ENCODE results near the gene IL32. TPM values are rescaled to one million over a fixed set of nuclear protein-coding genes. Genes with fewer than 3 reads are reported as not detected.
A peak's percentile ranks its signal among the peaks of the same experiment; 100 is the strongest.

Gene IL32
- total RNA-seq, 1 experiment from 2014 or later = 89.0 TPM

DNA sequence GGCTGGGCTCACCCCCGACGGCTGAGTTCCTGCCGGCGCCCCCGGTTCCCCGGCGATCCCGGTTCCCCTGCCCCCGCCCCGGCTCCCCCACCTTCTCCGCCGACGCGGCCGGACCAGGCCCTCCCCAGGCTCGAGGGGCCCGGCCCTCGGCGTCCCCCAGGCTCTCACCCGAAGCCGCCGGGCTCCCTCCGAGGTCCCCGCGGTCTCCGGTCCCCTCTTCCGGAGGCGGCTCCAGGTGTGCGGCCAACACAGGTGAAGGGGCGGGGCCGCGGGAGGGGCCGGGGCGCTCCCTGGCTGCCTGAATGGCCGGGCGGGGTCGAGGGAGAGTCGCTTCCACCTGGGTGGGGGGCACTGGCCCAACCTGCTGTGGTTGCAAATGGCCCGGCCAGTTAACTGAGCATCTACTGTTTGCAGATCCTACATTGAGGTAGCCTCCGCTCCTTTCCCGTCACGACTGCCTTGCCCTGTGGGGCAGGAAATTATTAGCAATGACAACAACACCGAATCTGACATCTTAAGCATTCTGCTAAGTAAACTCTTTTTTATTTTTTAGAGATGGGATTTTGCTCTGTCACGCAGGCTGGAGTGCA lies 28.6 kb upstream of the IL32 start, which contains the start of gene BICDL2:
TSS of gene BICDL2 (minus strand) at position 219 of the 590 bp plus-strand sequence. CDS start 1,448 bp downstream, outside the sequence.
- peak; percentile 86 for DNase-seq
- Mint-ChIP-seq H3K9me3 (ENCODE audit: low read depth, unreplicated experiment) (no peaks in the 10 kb centered on the region), H3K4me1 (ENCODE audit: low read depth, unreplicated experiment) (peaks cover 9% of the 10 kb centered on the region), H3K36me3 (ENCODE audit: insufficient read depth, unreplicated experiment) (peaks cover 40% of the 10 kb centered on the region), H3K4me3 (ENCODE audit: low read depth, unreplicated experiment) (peak within 1 kb of the TSS; percentile 74), H3K27ac (ENCODE audit: unreplicated experiment) (peak within 1 kb of the TSS; percentile 38), H3K27me3 (ENCODE audit: unreplicated experiment) (no peaks in the 10 kb centered on the region)
- intact Hi-C loops (cut with micrococcal nuclease; ENCODE audit: unreplicated experiment) = no loop called here
- TF ChIP-seq, protein P1, sequence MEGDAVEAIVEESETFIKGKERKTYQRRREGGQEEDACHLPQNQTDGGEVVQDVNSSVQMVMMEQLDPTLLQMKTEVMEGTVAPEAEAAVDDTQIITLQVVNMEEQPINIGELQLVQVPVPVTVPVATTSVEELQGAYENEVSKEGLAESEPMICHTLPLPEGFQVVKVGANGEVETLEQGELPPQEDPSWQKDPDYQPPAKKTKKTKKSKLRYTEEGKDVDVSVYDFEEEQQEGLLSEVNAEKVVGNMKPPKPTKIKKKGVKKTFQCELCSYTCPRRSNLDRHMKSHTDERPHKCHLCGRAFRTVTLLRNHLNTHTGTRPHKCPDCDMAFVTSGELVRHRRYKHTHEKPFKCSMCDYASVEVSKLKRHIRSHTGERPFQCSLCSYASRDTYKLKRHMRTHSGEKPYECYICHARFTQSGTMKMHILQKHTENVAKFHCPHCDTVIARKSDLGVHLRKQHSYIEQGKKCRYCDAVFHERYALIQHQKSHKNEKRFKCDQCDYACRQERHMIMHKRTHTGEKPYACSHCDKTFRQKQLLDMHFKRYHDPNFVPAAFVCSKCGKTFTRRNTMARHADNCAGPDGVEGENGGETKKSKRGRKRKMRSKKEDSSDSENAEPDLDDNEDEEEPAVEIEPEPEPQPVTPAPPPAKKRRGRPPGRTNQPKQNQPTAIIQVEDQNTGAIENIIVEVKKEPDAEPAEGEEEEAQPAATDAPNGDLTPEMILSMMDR (IDR thresholded peaks at IDR 0.05; ENCODE audit: unreplicated experiment) = no peak
- no TSS peak for BruUV-seq (replicated peaks)
- CTCF ChIA-PET = no interaction called here

DNA sequence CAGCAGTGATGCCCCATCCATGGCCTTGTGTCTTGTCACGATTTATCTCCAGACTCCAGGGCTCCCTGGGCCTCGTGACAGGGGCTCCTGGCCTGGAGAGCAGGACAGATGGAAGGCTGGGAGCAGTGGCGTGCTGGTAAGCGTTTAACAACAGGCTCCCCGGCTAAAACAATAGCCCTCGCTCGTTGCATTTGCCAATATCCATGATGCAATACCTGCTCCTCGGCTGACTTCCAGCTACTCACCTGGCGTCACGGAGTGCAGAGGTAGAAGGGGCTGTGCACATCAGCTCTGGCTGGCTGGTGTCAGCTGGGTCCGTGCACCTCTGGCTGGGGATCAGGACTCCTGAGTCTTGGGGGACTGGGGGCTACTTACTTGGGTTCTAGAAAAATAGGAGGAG lies 27.2 kb upstream of the IL32 start:
- H3K4me3 Mint-ChIP-seq (ENCODE audit: low read depth, unreplicated experiment) = peak overlapping the region; percentile 74
- intact Hi-C loops (cut with micrococcal nuclease; ENCODE audit: unreplicated experiment) = no loop called here
- H3K27ac Mint-ChIP-seq (ENCODE audit: unreplicated experiment) = peak overlapping the region; percentile 35
- peaks cover 36% of the 10 kb centered on the region for H3K36me3 Mint-ChIP-seq (ENCODE audit: insufficient read depth, unreplicated experiment)
- peaks cover under 1% of the 10 kb centered on the region for H3K27me3 Mint-ChIP-seq (ENCODE audit: unreplicated experiment)
- TF ChIP-seq, protein P1 (IDR thresholded peaks at IDR 0.05; ENCODE audit: unreplicated experiment) = no peak
- CTCF ChIA-PET = interaction anchor here (0.7 to 2.3 kb wide), 6 partner anchors 10 to 120 kb away, joined by 3 to 10 read pairs (median 5); no protein-coding TSS in a partner anchor
- H3K4me1 Mint-ChIP-seq (ENCODE audit: low read depth, unreplicated experiment) = peaks cover 9% of the 10 kb centered on the region
- peak; percentile 79 for DNase-seq
- BruUV-seq (replicated peaks) = no TSS peak
- H3K9me3 Mint-ChIP-seq (ENCODE audit: low read depth, unreplicated experiment) = no peaks in the 10 kb centered on the region

DNA sequence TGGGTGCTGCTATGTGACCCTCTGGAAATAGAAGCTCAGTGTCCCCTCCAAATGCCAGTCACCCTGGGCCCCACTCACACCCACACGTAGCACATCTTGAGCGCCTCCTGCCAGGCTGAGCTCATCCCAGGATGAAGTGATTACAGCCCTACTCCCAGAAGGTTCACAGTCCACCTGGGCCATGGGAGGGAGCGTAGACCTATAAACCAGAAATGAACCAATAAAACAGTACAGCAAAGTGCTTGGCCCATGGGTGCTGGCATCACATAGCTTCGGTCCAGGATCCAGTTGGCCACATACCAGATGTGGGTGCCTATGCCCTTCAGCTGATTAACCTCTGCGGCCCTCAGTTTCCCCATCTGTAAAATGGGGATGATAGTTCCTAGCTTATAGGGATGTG lies 26.5 kb upstream of the IL32 start:
- no peak for DNase-seq
- Mint-ChIP-seq H3K36me3 (ENCODE audit: insufficient read depth, unreplicated experiment) (peaks cover 34% of the 10 kb centered on the region), H3K27me3 (ENCODE audit: unreplicated experiment) (peaks cover 7% of the 10 kb centered on the region), H3K4me3 (ENCODE audit: low read depth, unreplicated experiment) (peak overlapping the region; percentile 74), H3K4me1 (ENCODE audit: low read depth, unreplicated experiment) (peaks cover 9% of the 10 kb centered on the region), H3K27ac (ENCODE audit: unreplicated experiment) (peak overlapping the region; percentile 35), H3K9me3 (ENCODE audit: low read depth, unreplicated experiment) (no peaks in the 10 kb centered on the region)
- CTCF ChIA-PET = interaction anchor here (0.5 to 2.3 kb wide), 7 partner anchors 7 to 122 kb away, joined by 3 to 10 read pairs (median 3); no protein-coding TSS in a partner anchor
- no TSS peak for BruUV-seq (replicated peaks)
- intact Hi-C loops (cut with micrococcal nuclease; ENCODE audit: unreplicated experiment) = no loop called here
- TF ChIP-seq, protein P1 (IDR thresholded peaks at IDR 0.05; ENCODE audit: unreplicated experiment) = no peak

DNA sequence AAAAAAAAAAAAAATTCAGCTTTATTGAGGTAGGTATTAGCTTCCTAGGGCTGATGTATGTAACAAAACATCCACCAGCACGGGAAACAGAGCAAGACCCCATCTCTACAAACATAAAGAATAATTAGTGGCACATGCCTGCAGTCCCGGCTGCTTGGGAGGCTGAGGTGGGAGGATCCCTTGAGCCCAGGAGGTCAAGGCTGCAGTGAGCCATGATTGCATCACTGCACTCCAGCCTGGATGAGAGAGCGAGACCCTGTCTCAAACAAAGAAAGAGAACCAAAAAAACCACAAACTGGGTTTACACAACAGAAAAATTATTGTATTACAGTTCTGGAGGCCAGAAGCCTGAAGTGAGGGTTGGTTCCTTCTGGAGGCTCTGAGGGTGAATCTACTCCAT lies 23.1 kb upstream of the IL32 start:
- H3K27me3 Mint-ChIP-seq (ENCODE audit: unreplicated experiment) = peaks cover 35% of the 10 kb centered on the region
- no TSS peak for BruUV-seq (replicated peaks)
- H3K4me3 Mint-ChIP-seq (ENCODE audit: low read depth, unreplicated experiment) = no peak overlapping the region
- intact Hi-C loops (cut with micrococcal nuclease; ENCODE audit: unreplicated experiment) = no loop called here
- no peaks in the 10 kb centered on the region for H3K9me3 Mint-ChIP-seq (ENCODE audit: low read depth, unreplicated experiment)
- no peak overlapping the region for H3K27ac Mint-ChIP-seq (ENCODE audit: unreplicated experiment)
- no peak for DNase-seq
- peaks cover 18% of the 10 kb centered on the region for H3K36me3 Mint-ChIP-seq (ENCODE audit: insufficient read depth, unreplicated experiment)
- H3K4me1 Mint-ChIP-seq (ENCODE audit: low read depth, unreplicated experiment) = peaks cover 9% of the 10 kb centered on the region
- TF ChIP-seq, protein P1 (IDR thresholded peaks at IDR 0.05; ENCODE audit: unreplicated experiment) = no peak
- CTCF ChIA-PET = interaction anchor here (0.6 to 1.3 kb wide), 6 partner anchors 10 to 747 kb away, joined by 4 read pairs; no protein-coding TSS in a partner anchor

Measured in Calu3 (cell line).